Mesothelial cell of epicardium (in vitro differentiated cells): ENCODE measurements around the gene TNFAIP8L1. TPM values are rescaled to one million over a fixed set of nuclear protein-coding genes. Genes with fewer than 3 reads are reported as not detected.

ENCODE experiments used
- DNase-seq, 2 experiments: peaks; one replicate each; pipeline ENCODE4 v3.0.0; 2021; ENCODE audit warnings: low spot score in 2 of 2; ENCODE audit not compliant: unreplicated experiment in 2 of 2
- H3K27ac Mint-ChIP-seq: 2 replicates; pipeline ENCODE4 v1.8.0; 2021; ENCODE audit warnings: mixed read lengths
- H3K27me3 Mint-ChIP-seq: 2 replicates; pipeline ENCODE4 v1.8.0; 2021; ENCODE audit warnings: low read depth, mixed read lengths
- H3K36me3 Mint-ChIP-seq: 2 replicates; pipeline ENCODE4 v1.8.0; 2021; ENCODE audit warnings: mixed read lengths
- H3K4me1 Mint-ChIP-seq: 2 replicates; pipeline ENCODE4 v1.8.0; 2021; ENCODE audit warnings: mixed read lengths
- H3K4me3 Mint-ChIP-seq: 2 replicates; pipeline ENCODE4 v1.8.0; 2021; ENCODE audit warnings: mild to moderate bottlenecking, moderate library complexity, mixed read lengths
- H3K9me3 Mint-ChIP-seq: 2 replicates; pipeline ENCODE4 v1.8.0; 2021; ENCODE audit warnings: mixed read lengths
- total RNA-seq: library from RNA; stranded (reverse); gene quantifications from 3 replicates; pipeline ENCODE4 v1.2.1, GENCODE V29; 2021
- TF ChIP-seq, protein P1 (sequence below): fragments of 200-600 bp; sonication (generic); IDR thresholded peaks from one replicate; pipeline ENCODE4 v1.5.0; 2021; ENCODE audit warnings: antibody characterized with exemption; ENCODE audit not compliant: unreplicated experiment

The TNFAIP8L1 gene
- total RNA-seq, 1 donor from 2014 or later, result 8.2 TPM

DNA sequence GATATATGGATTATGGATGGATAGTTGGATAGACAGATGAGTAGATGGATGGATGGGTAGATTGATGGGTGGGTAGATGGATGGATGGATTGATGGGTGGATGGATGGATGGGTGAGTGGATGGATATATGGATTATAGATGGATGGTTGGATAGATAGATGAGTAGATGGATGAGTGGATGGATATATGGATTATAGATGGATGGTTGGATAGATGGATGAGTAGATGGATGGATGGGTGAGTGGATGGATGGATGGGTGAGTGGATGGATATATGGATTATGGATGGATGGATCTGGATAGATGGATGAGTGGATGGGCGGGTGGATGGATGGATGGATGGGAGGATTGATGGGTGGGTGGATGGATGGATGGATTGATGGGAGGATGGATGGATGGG lies 36.4 kb upstream of the TNFAIP8L1 start:
- no peak overlapping the region for H3K4me3 Mint-ChIP-seq
- H3K9me3 Mint-ChIP-seq, result no peaks in the 10 kb centered on the region
- H3K4me1 Mint-ChIP-seq, result peaks cover 3% of the 10 kb centered on the region
- DNase-seq, result no peak
- TF ChIP-seq, protein P1, sequence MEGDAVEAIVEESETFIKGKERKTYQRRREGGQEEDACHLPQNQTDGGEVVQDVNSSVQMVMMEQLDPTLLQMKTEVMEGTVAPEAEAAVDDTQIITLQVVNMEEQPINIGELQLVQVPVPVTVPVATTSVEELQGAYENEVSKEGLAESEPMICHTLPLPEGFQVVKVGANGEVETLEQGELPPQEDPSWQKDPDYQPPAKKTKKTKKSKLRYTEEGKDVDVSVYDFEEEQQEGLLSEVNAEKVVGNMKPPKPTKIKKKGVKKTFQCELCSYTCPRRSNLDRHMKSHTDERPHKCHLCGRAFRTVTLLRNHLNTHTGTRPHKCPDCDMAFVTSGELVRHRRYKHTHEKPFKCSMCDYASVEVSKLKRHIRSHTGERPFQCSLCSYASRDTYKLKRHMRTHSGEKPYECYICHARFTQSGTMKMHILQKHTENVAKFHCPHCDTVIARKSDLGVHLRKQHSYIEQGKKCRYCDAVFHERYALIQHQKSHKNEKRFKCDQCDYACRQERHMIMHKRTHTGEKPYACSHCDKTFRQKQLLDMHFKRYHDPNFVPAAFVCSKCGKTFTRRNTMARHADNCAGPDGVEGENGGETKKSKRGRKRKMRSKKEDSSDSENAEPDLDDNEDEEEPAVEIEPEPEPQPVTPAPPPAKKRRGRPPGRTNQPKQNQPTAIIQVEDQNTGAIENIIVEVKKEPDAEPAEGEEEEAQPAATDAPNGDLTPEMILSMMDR, result no peak
- peaks cover 28% of the 10 kb centered on the region for H3K27me3 Mint-ChIP-seq
- no peak overlapping the region for H3K27ac Mint-ChIP-seq
- no peaks in the 10 kb centered on the region for H3K36me3 Mint-ChIP-seq

DNA sequence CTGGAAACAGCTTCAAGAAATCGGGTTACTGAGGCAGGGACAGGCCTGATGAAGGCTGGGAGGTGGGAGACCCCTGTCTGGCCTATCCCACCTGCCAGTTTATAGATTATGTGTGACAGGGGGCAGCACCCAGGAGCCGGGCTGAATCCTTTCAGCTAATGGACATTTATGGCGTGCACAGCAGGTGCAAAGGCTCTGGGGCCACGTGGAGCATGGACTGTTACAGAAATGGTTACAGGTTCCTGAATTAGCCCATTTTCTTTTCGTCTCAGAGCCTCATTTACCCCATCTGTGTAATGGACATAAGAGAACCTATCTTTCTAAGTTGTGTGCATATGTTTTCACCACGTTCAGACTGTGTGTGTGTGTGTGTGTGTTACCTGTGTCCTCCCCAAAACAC lies 34.4 kb upstream of the TNFAIP8L1 start:
- Mint-ChIP-seq H3K4me3 (no peak overlapping the region), H3K36me3 (no peaks in the 10 kb centered on the region), H3K9me3 (no peaks in the 10 kb centered on the region), H3K4me1 (peaks cover under 1% of the 10 kb centered on the region), H3K27me3 (peaks cover 17% of the 10 kb centered on the region), H3K27ac (no peak overlapping the region)
- TF ChIP-seq, protein P1, result no peak
- no peak for DNase-seq

DNA sequence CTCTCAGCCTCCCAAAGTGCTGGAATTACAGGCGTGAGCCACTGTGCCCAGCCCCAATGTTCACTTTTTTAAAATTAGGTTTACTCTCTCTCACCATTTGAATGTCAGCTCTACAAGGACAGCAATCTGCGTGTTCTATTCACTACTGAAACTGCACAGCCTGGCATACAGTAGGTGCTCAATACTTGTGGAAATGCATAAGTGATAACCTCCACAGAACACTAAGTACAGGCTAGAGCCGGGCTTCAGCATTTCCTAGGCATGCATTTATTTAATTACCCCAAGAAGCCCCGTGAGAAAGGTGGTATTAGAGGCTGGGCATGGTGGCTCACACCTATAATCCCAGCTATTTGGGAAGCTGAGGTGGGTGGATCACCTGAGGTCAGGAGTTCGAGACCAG lies 33.1 kb upstream of the TNFAIP8L1 start:
- H3K4me1 Mint-ChIP-seq, result peaks cover 3% of the 10 kb centered on the region

GRCh38 chr19:4606921-4607678 lies 32.2 kb upstream of the TNFAIP8L1 start:
- Mint-ChIP-seq H3K9me3 (no peaks in the 10 kb centered on the region), H3K27ac (no peak overlapping the region), H3K4me3 (no peak overlapping the region), H3K4me1 (peaks cover 3% of the 10 kb centered on the region), H3K36me3 (no peaks in the 10 kb centered on the region), H3K27me3 (peaks cover 10% of the 10 kb centered on the region)
- TF ChIP-seq, protein P1, result no peak
- DNase-seq, result no peak

More for the DNA sequence above, 33.1 kb upstream of the TNFAIP8L1 start:
- no peak overlapping the region for H3K27ac Mint-ChIP-seq
- TF ChIP-seq, protein P1, result no peak
- H3K4me3 Mint-ChIP-seq, result no peak overlapping the region
- DNase-seq, result no peak
- peaks cover 14% of the 10 kb centered on the region for H3K27me3 Mint-ChIP-seq
- H3K9me3 Mint-ChIP-seq, result no peaks in the 10 kb centered on the region
- H3K36me3 Mint-ChIP-seq, result no peaks in the 10 kb centered on the region

DNA sequence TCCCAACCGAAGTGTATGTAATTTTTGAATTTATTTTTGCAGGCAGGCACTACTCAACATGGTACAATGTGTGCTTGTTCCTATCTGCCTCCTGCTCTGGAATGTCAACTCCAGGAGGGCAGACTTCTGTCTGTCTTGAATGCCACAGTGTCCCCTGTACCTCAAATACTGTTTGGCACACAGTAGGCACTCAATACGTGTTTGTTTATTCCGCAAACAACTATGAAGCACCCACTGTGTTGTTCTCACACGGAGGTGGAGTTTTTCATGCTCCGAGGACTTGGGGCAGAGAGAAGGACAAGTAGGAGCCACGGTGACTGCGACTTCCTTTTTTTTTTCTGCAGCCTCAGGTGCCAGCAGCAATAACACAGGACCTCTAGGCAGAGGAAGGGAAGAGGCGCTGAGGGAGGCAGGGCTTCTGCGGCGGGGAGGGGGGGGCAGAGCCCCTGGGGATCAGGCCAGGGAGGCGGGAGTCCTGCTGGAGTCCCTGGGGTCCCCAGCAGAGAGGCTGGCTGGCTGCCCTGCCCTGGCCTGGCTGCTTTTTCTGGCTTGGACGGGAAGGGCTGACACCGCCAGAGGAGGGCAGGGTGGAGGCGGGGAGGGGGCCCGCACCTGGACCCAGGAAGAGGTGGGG lies 29.3 kb upstream of the TNFAIP8L1 start:
- H3K9me3 Mint-ChIP-seq, result no peaks in the 10 kb centered on the region
- no peaks in the 10 kb centered on the region for H3K36me3 Mint-ChIP-seq
- peaks cover 10% of the 10 kb centered on the region for H3K27me3 Mint-ChIP-seq
- TF ChIP-seq, protein P1, result no peak
- no peak for DNase-seq
- H3K4me3 Mint-ChIP-seq, result no peak overlapping the region
- H3K27ac Mint-ChIP-seq, result peak overlapping the region; percentile 18
- peaks cover 3% of the 10 kb centered on the region for H3K4me1 Mint-ChIP-seq
